Nephron (organoid): Measurements from ENCODE around the gene THRB.

Experiments
- H3K27ac Mint-ChIP-seq, 3 experiments: 2 replicates each; pipeline ENCODE4 v1.8.0; 2020; ENCODE audit warnings: mixed read lengths in 3 of 3, mild to moderate bottlenecking in 2 of 3, moderate library complexity in 1 of 3
- H3K27me3 Mint-ChIP-seq: 2 replicates; pipeline ENCODE4 v1.8.0; 2021; ENCODE audit warnings: low read depth, mild to moderate bottlenecking, moderate library complexity, mixed read lengths
- H3K36me3 Mint-ChIP-seq: 2 replicates; pipeline ENCODE4 v1.8.0; 2020; ENCODE audit warnings: low read depth, mixed read lengths
- H3K4me1 Mint-ChIP-seq: 2 replicates; pipeline ENCODE4 v1.8.0; 2020; ENCODE audit warnings: mixed read lengths
- H3K4me3 Mint-ChIP-seq, 3 experiments: 2 replicates each; pipeline ENCODE4 v1.8.0; 2020; ENCODE audit warnings: mild to moderate bottlenecking in 3 of 3, mixed read lengths in 3 of 3, moderate library complexity in 2 of 3
- H3K9me3 Mint-ChIP-seq: 2 replicates; pipeline ENCODE4 v1.8.0; 2020; ENCODE audit warnings: mixed read lengths
- TF ChIP-seq, protein P1 (sequence below), 3 experiments: fragments of 200-600 bp; sonication (generic); IDR thresholded peaks; one replicate each; pipeline ENCODE4 v1.5.0; 2021; ENCODE audit warnings: antibody characterized with exemption in 3 of 3; ENCODE audit not compliant: unreplicated experiment in 3 of 3

The THRB gene

GRCh38 chr3:24382647-24383046 is 112.0 kb downstream of the THRB start:
- Mint-ChIP-seq H3K27me3 (no peaks in the 10 kb centered on the region), H3K9me3 (no peaks in the 10 kb centered on the region), H3K4me1 (peaks cover 7% of the 10 kb centered on the region), H3K4me3 (no peak overlapping the region), H3K27ac (peak overlapping the region in 1 of 3 experiments; percentile 28), H3K36me3 (no peaks in the 10 kb centered on the region)
- TF ChIP-seq, protein P1, sequence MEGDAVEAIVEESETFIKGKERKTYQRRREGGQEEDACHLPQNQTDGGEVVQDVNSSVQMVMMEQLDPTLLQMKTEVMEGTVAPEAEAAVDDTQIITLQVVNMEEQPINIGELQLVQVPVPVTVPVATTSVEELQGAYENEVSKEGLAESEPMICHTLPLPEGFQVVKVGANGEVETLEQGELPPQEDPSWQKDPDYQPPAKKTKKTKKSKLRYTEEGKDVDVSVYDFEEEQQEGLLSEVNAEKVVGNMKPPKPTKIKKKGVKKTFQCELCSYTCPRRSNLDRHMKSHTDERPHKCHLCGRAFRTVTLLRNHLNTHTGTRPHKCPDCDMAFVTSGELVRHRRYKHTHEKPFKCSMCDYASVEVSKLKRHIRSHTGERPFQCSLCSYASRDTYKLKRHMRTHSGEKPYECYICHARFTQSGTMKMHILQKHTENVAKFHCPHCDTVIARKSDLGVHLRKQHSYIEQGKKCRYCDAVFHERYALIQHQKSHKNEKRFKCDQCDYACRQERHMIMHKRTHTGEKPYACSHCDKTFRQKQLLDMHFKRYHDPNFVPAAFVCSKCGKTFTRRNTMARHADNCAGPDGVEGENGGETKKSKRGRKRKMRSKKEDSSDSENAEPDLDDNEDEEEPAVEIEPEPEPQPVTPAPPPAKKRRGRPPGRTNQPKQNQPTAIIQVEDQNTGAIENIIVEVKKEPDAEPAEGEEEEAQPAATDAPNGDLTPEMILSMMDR (IDR thresholded peaks at IDR 0.05; ENCODE audit: unreplicated experiment in 3 of 3) = no peak

GRCh38 chr3:24379936-24380335 is 114.7 kb downstream of the THRB start:
- H3K27me3 Mint-ChIP-seq = peaks cover 5% of the 10 kb centered on the region
- TF ChIP-seq, protein P1 (IDR thresholded peaks at IDR 0.05; ENCODE audit: unreplicated experiment in 3 of 3) = no peak
- peak overlapping the region in 1 of 3 experiments; percentile 6 for H3K27ac Mint-ChIP-seq
- no peak overlapping the region for H3K4me3 Mint-ChIP-seq
- no peaks in the 10 kb centered on the region for H3K36me3 Mint-ChIP-seq
- H3K4me1 Mint-ChIP-seq = peaks cover 29% of the 10 kb centered on the region
- H3K9me3 Mint-ChIP-seq = no peaks in the 10 kb centered on the region

DNA sequence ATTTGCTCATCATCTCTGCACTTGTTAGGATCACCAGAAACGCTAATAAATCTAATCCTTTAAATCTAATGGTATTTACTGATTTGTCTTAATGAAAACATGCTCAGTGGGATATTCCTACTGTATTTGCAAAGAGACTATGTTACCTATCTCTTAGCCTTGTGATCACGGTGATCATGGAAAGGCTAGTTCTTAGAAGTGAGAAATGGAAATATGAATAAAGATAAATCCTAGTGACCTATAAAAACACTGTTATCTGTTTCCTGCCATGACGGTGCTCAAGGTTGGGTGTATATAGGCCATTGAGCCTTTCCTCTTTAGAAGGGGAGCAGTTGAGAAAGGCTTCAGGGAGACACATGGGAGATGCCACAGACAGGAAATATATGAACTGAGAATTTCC is 116.3 kb downstream of the THRB start:
- no peak overlapping the region for H3K27ac Mint-ChIP-seq
- no peaks in the 10 kb centered on the region for H3K36me3 Mint-ChIP-seq
- no peaks in the 10 kb centered on the region for H3K9me3 Mint-ChIP-seq
- H3K4me3 Mint-ChIP-seq = no peak overlapping the region
- peaks cover 5% of the 10 kb centered on the region for H3K27me3 Mint-ChIP-seq
- TF ChIP-seq, protein P1 (IDR thresholded peaks at IDR 0.05; ENCODE audit: unreplicated experiment in 3 of 3) = no peak
- H3K4me1 Mint-ChIP-seq = peaks cover 43% of the 10 kb centered on the region

- H3K27me3 Mint-ChIP-seq = peaks cover 5% of the 10 kb centered on the region
- H3K9me3 Mint-ChIP-seq = no peaks in the 10 kb centered on the region
- H3K4me1 Mint-ChIP-seq = peaks cover 46% of the 10 kb centered on the region
- H3K4me3 Mint-ChIP-seq = no peak overlapping the region
- TF ChIP-seq, protein P1 (IDR thresholded peaks at IDR 0.05; ENCODE audit: unreplicated experiment in 3 of 3) = no peak
- H3K36me3 Mint-ChIP-seq = no peaks in the 10 kb centered on the region
- peak overlapping the region in 2 of 3 experiments; percentile 29 for H3K27ac Mint-ChIP-seq
These were observed 117.2 kb downstream of the THRB start for GRCh38 chr3:24377218-24377993.

DNA sequence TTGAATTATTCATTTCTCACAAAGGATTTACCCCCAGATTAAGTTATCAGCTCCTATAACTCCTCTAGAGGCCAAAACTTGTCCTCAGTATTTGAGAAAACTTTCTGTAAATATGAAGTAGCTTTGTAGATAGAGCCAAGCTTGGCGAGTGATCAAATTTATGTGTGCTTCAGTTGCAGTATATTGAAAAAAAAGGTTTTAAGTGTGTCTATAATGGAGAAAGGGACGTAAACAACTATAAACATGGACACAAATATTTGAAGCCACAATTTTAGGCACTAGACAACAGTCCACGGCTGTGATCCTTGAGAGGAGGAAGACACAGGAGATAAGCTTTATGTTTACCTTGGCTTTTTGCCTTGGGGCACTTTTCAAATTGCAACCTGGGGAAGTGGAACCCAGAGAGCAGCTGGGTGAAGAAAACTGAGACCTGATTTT is 118.7 kb downstream of the THRB start:
- H3K27ac Mint-ChIP-seq = peak overlapping the region; percentile 39 to 74 (median 57)
- no peaks in the 10 kb centered on the region for H3K36me3 Mint-ChIP-seq
- no peaks in the 10 kb centered on the region for H3K9me3 Mint-ChIP-seq
- H3K4me1 Mint-ChIP-seq = peaks cover 41% of the 10 kb centered on the region
- no peak overlapping the region for H3K4me3 Mint-ChIP-seq
- TF ChIP-seq, protein P1 (IDR thresholded peaks at IDR 0.05; ENCODE audit: unreplicated experiment in 3 of 3) = no peak
- H3K27me3 Mint-ChIP-seq = peaks cover 5% of the 10 kb centered on the region

DNA sequence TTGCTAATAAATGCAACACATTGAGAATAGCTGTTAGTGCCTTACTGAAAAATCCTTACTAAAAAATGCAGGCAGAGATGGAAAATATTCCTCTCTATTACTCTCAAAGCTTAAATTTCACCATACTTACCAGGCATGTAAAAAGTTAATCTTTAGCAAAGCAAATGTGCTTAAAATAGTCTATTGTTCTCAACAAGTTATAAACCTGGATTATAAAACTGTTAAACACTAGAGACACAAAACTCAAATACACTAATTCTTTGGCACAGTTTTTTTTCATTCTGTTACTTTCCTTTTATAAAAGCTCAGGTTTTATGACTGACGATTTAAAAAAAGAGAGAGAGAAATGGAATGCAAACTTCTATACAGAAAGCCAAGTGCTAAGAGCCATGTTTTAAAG is 119.8 kb downstream of the THRB start:
- TF ChIP-seq, protein P1 (IDR thresholded peaks at IDR 0.05; ENCODE audit: unreplicated experiment in 3 of 3) = no peak

More for the DNA sequence above, 119.8 kb downstream of the THRB start:
- Mint-ChIP-seq H3K9me3 (no peaks in the 10 kb centered on the region), H3K27me3 (peaks cover 5% of the 10 kb centered on the region), H3K4me3 (no peak overlapping the region), H3K4me1 (peaks cover 41% of the 10 kb centered on the region), H3K27ac (peak overlapping the region; percentile 58 to 90 (median 65)), H3K36me3 (no peaks in the 10 kb centered on the region)
